Panc1 (cell line): Measurements from ENCODE around the gene IFI44L. TPM values are rescaled to one million over a fixed set of nuclear protein-coding genes. Genes with fewer than 3 reads are reported as not detected.

Experiments
- ATAC-seq: fragments of 200-7000 bp; cut with Tn5 transposase; 2 replicates; pipeline ENCODE4 v1.9.1; 2020; ENCODE audit warnings: mild to moderate bottlenecking, moderate library complexity
- BruUV-seq: library from RNA; stranded (reverse); fragments of 400-500 nt; replicated peaks from 2 replicates; lab custom pipeline; 2021; lab: Mats Ljungman, UMichigan
- CTCF ChIA-PET: fragments of 300-600 bp; sonication (Branson Sonifier 250); formaldehyde crosslinking; loops from one replicate; lab custom pipeline; 2022; ENCODE audit warnings: antibody characterized with exemption; lab: Charles Lee
- POLR2A ChIA-PET: fragments of 300-600 bp; sonication (Branson Sonifier 250); formaldehyde crosslinking; loops from one replicate; lab custom pipeline; 2022; ENCODE audit warnings: antibody characterized with exemption; lab: Charles Lee
- DNase-seq: peaks from one replicate; pipeline ENCODE4 v3.0.0-alpha.2; 2010; ENCODE audit warnings: low read depth, low spot score
- H3K27ac ChIP-seq: 2 replicates; pipeline ENCODE4 v1.5.1; 2011; ENCODE audit warnings: mild to moderate bottlenecking, low read length, inconsistent platforms
- H3K27me3 ChIP-seq: fragments of 200-500 bp; sonication (Bioruptor generic); 2 replicates; pipeline ENCODE4 v1.6.0; 2014; ENCODE audit warnings: low read length, inconsistent platforms; ENCODE audit not compliant: control insufficient read depth, insufficient read depth
- H3K36me3 ChIP-seq: fragments of 200-500 bp; sonication (Bioruptor generic); 2 replicates; pipeline ENCODE4 v1.5.1; 2014; ENCODE audit warnings: inconsistent platforms, mild to moderate bottlenecking, low read length, moderate library complexity; ENCODE audit not compliant: control insufficient read depth, insufficient read depth
- H3K4me1 ChIP-seq: 2 replicates; pipeline ENCODE4 v1.5.1; 2011; ENCODE audit warnings: inconsistent platforms, mild to moderate bottlenecking, low read length, moderate library complexity; ENCODE audit not compliant: control insufficient read depth, insufficient read depth
- H3K4me3 ChIP-seq, 2 experiments: 2 replicates each; pipeline ENCODE4 v1.5.1; 2011 to 2012; ENCODE audit warnings: low read depth in 2 of 2, low read length in 2 of 2, mild to moderate bottlenecking in 2 of 2, inconsistent platforms in 1 of 2, moderate library complexity in 1 of 2
- H3K9me3 ChIP-seq: fragments of 200-500 bp; sonication (Bioruptor generic); 2 replicates; pipeline ENCODE4 v1.5.1; 2014; ENCODE audit warnings: low read depth, mild to moderate bottlenecking, inconsistent platforms, low read length, moderate library complexity; ENCODE audit not compliant: control insufficient read depth, insufficient read depth
- CTCF ChIP-seq: fragments of 450-650 bp; IDR thresholded peaks from 2 replicates; pipeline ENCODE4 v1.5.1; 2017; ENCODE audit warnings: mild to moderate bottlenecking
- POLR2AphosphoS5 ChIP-seq: IDR thresholded peaks from 2 replicates; pipeline ENCODE4 v1.6.1; 2012; ENCODE audit warnings: mild to moderate bottlenecking, low read depth, low read length, moderate library complexity
- REST ChIP-seq, 2 experiments: IDR thresholded peaks; 2 replicates each; pipeline ENCODE4 v1.6.1; 2011 to 2012; ENCODE audit warnings: low read depth in 2 of 2, control low read depth in 1 of 2, low read length in 1 of 2, mild to moderate bottlenecking in 1 of 2, moderate library complexity in 1 of 2; ENCODE audit not compliant: insufficient read depth in 1 of 2
- SIN3A ChIP-seq: IDR thresholded peaks from 2 replicates; pipeline ENCODE4 v1.6.1; 2012; ENCODE audit warnings: low read depth, mild to moderate bottlenecking, low read length, moderate library complexity, borderline replicate concordance; ENCODE audit not compliant: insufficient read depth
- TCF7L2 ChIP-seq: IDR thresholded peaks from 2 replicates; pipeline ENCODE4 v1.6.1; 2011; ENCODE audit warnings: mild to moderate bottlenecking, low read depth, low read length, inconsistent platforms
- in situ Hi-C: cut with HindIII; loops from 2 replicates; pipeline ENCODE4 v1.10.0; 2016; ENCODE audit warnings: low sequenced_read_pairs, low pct_unique_long_range_greater_than_20kb
- intact Hi-C: fragments of 100-400 bp; cut with micrococcal nuclease; formaldehyde crosslinking; loops from one replicate; pipeline ENCODE4 v1.10.0; 2022; ENCODE audit not compliant: unreplicated experiment
- total RNA-seq: library from RNA; stranded (reverse); gene quantifications from one replicate; pipeline ENCODE4 v1.2.1, GENCODE V29; 2021; ENCODE audit not compliant: unreplicated experiment

The IFI44L gene
- total RNA-seq, 1 experiment from 2014 or later: 0.10 TPM

GRCh38 chr1:78691995-78692747, 71.9 kb downstream of the IFI44L start:
- intact Hi-C loops (no loop called here), in situ Hi-C loops (no loop called here)
- no peak for TF ChIP-seq TCF7L2
- no peak for TF ChIP-seq SIN3A
- TF ChIP-seq CTCF: no peak
- TF ChIP-seq POLR2AphosphoS5: no peak
- no peak for TF ChIP-seq REST (IDR thresholded peaks at IDR 0.05; ENCODE audit: insufficient read depth in 1 of 2, low read depth in 2 of 2, low read length in 1 of 2)
- Histone ChIP-seq H3K4me1 (no peaks in the 10 kb centered on the region), H3K4me3 (no peak overlapping the region), H3K36me3 (no peaks in the 10 kb centered on the region), H3K27ac (no peak overlapping the region), H3K27me3 (no peaks in the 10 kb centered on the region), H3K9me3 (no peaks in the 10 kb centered on the region)
- CTCF ChIA-PET: no interaction called here
- POLR2A ChIA-PET: no interaction called here
- ATAC-seq: no peak
- no TSS peak for BruUV-seq
- peak; percentile 64 for DNase-seq

Other genes with a start within 250 kb of the IFI44L start
- not detected for gene PTGFR, start 129.5 kb upstream of the IFI44L start, total RNA-seq
- 2.0 TPM for gene IFI44, start 29.4 kb downstream of the IFI44L start, total RNA-seq